ENCODE measurements around the gene SETBP1. TPM values are rescaled to one million over a fixed set of nuclear protein-coding genes. Genes with fewer than 3 reads are reported as not detected.

SETBP1 gene
- total and polyA plus RNA-seq, 9 of the 15 experiments (the other 6 are each of a cell fraction or from before 2014, with no cell fraction given), result under 0.01 to 0.13 (median 0.04) TPM

- TF ChIP-seq TFE3 (CRISPR knock-in tag; IDR thresholded peaks at IDR 0.05), result no peak
- no peak for TF ChIP-seq KHSRP (IDR thresholded peaks at IDR 0.05)
- no peak for TF ChIP-seq ZNF124 (CRISPR knock-in tag; IDR thresholded peaks at IDR 0.05)
- no peak for TF ChIP-seq POLR2B (IDR thresholded peaks at IDR 0.05; ENCODE audit: low read depth, partially characterized antibody)
- TF ChIP-seq XRCC3 (IDR thresholded peaks at IDR 0.05), result no peak
- no peak for TF ChIP-seq GTF2E2 (tag; IDR thresholded peaks at IDR 0.05)
Measured at GRCh38 chr18:44853430-44853829, 172.7 kb downstream of the SETBP1 start (continued).

DNA sequence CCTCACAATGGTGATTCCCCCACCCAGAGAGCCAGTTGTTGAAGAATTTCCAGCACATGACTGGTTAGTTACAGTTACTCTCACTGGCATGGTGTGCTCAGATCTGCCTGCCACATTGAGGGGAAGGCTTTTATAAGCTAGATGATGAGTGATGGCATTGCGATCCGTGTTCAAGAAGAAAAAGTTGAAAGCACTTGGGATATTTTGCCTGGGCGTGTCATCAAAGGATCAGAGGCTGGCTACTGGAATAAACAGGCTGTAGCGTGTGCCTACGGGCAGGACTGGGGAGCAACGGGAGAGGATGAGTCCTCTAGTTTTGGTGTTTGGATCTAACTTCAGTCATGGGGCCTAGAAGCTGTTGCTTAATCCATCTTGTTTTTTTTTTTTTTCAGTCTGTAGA lies 175.0 kb downstream of the SETBP1 start:
- in situ Hi-C loops (cut with MboI), result no loop called here
- H3K36me3 ChIP-seq (ENCODE audit: control insufficient read depth, insufficient read depth, low read length), result no peaks in the 10 kb centered on the region
- H3K4me2 ChIP-seq (ENCODE audit: insufficient read depth, low read length), result no peak overlapping the region
- H3K27me3 ChIP-seq (ENCODE audit: control insufficient read depth in 2 of 2, insufficient read depth in 2 of 2, low read length in 2 of 2), result no peaks in the 10 kb centered on the region
- H3K4me3 ChIP-seq, result no peak overlapping the region
- DNase-seq (ENCODE audit: extremely low read depth in 1 of 4, low spot score in 3 of 4), result no peak
- no peaks in the 10 kb centered on the region for H3K9me1 ChIP-seq (ENCODE audit: control insufficient read depth, insufficient read depth, low read length)
- 0% methylated on average over 5 of the region's 6 CpGs for WGBS (ENCODE audit: insufficient coverage, low coverage, missing lambda C conversion rate)
- intact Hi-C loops (cut with micrococcal nuclease), result no loop called here
- ChIA-PET CTCF (ENCODE audit: low intra/inter-chr PET ratio) (no interaction called here), POLR2A (interaction anchor here (0.5 kb wide), 1 partner anchor 573 kb away, joined by 3 read pairs; no protein-coding TSS in a partner anchor)
- H3K27ac ChIP-seq (ENCODE audit: extremely low read depth, low read depth, low read length), result no peak overlapping the region
- TF ChIP-seq MAFG (tag; conservative IDR thresholded peaks at IDR 0.05), result no peak
- TF ChIP-seq, protein P1, sequence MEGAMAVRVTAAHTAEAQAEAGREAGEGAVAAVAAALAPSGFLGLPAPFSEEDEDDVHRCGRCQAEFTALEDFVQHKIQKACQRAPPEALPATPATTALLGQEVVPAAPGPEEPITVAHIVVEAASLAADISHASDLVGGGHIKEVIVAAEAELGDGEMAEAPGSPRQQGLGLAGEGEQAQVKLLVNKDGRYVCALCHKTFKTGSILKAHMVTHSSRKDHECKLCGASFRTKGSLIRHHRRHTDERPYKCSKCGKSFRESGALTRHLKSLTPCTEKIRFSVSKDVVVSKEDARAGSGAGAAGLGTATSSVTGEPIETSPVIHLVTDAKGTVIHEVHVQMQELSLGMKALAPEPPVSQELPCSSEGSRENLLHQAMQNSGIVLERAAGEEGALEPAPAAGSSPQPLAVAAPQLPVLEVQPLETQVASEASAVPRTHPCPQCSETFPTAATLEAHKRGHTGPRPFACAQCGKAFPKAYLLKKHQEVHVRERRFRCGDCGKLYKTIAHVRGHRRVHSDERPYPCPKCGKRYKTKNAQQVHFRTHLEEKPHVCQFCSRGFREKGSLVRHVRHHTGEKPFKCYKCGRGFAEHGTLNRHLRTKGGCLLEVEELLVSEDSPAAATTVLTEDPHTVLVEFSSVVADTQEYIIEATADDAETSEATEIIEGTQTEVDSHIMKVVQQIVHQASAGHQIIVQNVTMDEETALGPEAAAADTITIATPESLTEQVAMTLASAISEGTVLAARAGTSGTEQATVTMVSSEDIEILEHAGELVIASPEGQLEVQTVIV (CRISPR knock-in tag; IDR thresholded peaks at IDR 0.05; ENCODE audit: borderline replicate concordance), result no peak
- no peak for TF ChIP-seq RAD51 (IDR thresholded peaks at IDR 0.05; ENCODE audit: borderline replicate concordance, low read depth)
- no peak for TF ChIP-seq C11orf30 (IDR thresholded peaks at IDR 0.05; ENCODE audit: low read depth)
- no peak for TF ChIP-seq NR0B1 (IDR thresholded peaks at IDR 0.05; ENCODE audit: partially characterized antibody)
- TF ChIP-seq HSF4 (CRISPR knock-in tag; IDR thresholded peaks at IDR 0.05; ENCODE audit: borderline replicate concordance), result no peak
- TF ChIP-seq, protein P2, sequence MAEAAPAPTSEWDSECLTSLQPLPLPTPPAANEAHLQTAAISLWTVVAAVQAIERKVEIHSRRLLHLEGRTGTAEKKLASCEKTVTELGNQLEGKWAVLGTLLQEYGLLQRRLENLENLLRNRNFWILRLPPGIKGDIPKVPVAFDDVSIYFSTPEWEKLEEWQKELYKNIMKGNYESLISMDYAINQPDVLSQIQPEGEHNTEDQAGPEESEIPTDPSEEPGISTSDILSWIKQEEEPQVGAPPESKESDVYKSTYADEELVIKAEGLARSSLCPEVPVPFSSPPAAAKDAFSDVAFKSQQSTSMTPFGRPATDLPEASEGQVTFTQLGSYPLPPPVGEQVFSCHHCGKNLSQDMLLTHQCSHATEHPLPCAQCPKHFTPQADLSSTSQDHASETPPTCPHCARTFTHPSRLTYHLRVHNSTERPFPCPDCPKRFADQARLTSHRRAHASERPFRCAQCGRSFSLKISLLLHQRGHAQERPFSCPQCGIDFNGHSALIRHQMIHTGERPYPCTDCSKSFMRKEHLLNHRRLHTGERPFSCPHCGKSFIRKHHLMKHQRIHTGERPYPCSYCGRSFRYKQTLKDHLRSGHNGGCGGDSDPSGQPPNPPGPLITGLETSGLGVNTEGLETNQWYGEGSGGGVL (CRISPR knock-in tag; IDR thresholded peaks at IDR 0.05), result no peak
- no peak for TF ChIP-seq HNRNPH1 (optimal IDR thresholded peaks at IDR 0.05; ENCODE audit: low read depth, low read length)
- H3K79me2 ChIP-seq (ENCODE audit: control insufficient read depth, insufficient read depth, low read length), result no peaks in the 10 kb centered on the region
- no peak for ATAC-seq
- no peak for FAIRE-seq
- H4K20me1 ChIP-seq (replicated peaks; ENCODE audit: control insufficient read depth, insufficient read depth, low read length), result no peaks in the 10 kb centered on the region
- H2AFZ ChIP-seq (ENCODE audit: low read depth, low read length), result no peak overlapping the region
- no peaks in the 10 kb centered on the region for H3K4me1 ChIP-seq (replicated peaks in 1 of 2; ENCODE audit: control insufficient read depth in 2 of 2, insufficient read depth in 2 of 2, low read length in 2 of 2)
- no TSS peak for BruUV-seq (replicated peaks)
- no peak overlapping the region for H3K9ac ChIP-seq (ENCODE audit: insufficient read depth in 1 of 2, low read depth in 2 of 2, low read length in 2 of 2)
- H3K9me3 ChIP-seq (replicated peaks; ENCODE audit: control insufficient read depth, insufficient read depth, low read depth, low read length), result no peaks in the 10 kb centered on the region
